IPS DF 19.7 (cell line): ENCODE results near the gene ANKRD13D.
A peak's percentile ranks its signal among the peaks of the same experiment; 100 is the strongest.

Experiments
- DNase-seq: peaks from one replicate; pipeline ENCODE4 v3.0.0-alpha.2; 2013; ENCODE audit warnings: low read depth, low spot score

The ANKRD13D gene

GRCh38 chr11:67261946-67262681 is 27.0 kb upstream of the ANKRD13D start:
- DNase-seq = no peak

GRCh38 chr11:67262731-67263675 is 26.1 kb upstream of the ANKRD13D start:
- DNase-seq = no peak

GRCh38 chr11:67264260-67264659 is 24.8 kb upstream of the ANKRD13D start:
- DNase-seq = no peak

GRCh38 chr11:67264877-67265632 is 24.0 kb upstream of the ANKRD13D start:
- DNase-seq = no peak

GRCh38 chr11:67265633-67266448 is 23.3 kb upstream of the ANKRD13D start:
- DNase-seq = no peak

GRCh38 chr11:67266449-67267187 is 22.5 kb upstream of the ANKRD13D start, which contains the start of gene GRK2:
GRK2 (plus strand) TSS chr11:67266473; CDS start chr11:67266700, 227 bp downstream.
- DNase-seq = no peak

- DNase-seq = no peak
Measured at GRCh38 chr11:67267188-67268080, 21.7 kb upstream of the ANKRD13D start.

- DNase-seq = no peak
Measured at GRCh38 chr11:67268081-67268961, 20.8 kb upstream of the ANKRD13D start.

GRCh38 chr11:67268962-67269268 is 20.2 kb upstream of the ANKRD13D start:
- no peak for DNase-seq

- no peak for DNase-seq
Measured at GRCh38 chr11:67269401-67270255, 19.5 kb upstream of the ANKRD13D start.

- peak; percentile 71 for DNase-seq
Measured at GRCh38 chr11:67270256-67271204, 18.6 kb upstream of the ANKRD13D start.

- DNase-seq = no peak
Measured at GRCh38 chr11:67271205-67271540, 17.9 kb upstream of the ANKRD13D start.

- DNase-seq = no peak
Measured at GRCh38 chr11:67271541-67272284, 17.4 kb upstream of the ANKRD13D start.

- DNase-seq = no peak
Measured at GRCh38 chr11:67272327-67273259, 16.5 kb upstream of the ANKRD13D start.
